B cell (primary cell): Measurements from ENCODE around the gene OSGEP.

Experiments
- CTCF ChIP-seq: fragments of 200-600 bp; IDR thresholded peaks from one replicate; pipeline ENCODE4 v1.8.0; 2022; ENCODE audit warnings: antibody characterized with exemption, mild to moderate bottlenecking
- EZH2 ChIP-seq: IDR thresholded peaks from 2 replicates; pipeline ENCODE4 v1.6.1; 2012; ENCODE audit warnings: borderline replicate concordance, low read depth, mild to moderate bottlenecking, moderate library complexity, low read length; ENCODE audit not compliant: insufficient read depth, poor library complexity, severe bottlenecking

GRCh38 chr14:20469242-20469889, 14.8 kb upstream of the OSGEP start, which contains the start of gene PNP:
- TF ChIP-seq CTCF (no peak), EZH2 (no peak)
